Measurements from ENCODE around the gene LASP1NB.

DNA sequence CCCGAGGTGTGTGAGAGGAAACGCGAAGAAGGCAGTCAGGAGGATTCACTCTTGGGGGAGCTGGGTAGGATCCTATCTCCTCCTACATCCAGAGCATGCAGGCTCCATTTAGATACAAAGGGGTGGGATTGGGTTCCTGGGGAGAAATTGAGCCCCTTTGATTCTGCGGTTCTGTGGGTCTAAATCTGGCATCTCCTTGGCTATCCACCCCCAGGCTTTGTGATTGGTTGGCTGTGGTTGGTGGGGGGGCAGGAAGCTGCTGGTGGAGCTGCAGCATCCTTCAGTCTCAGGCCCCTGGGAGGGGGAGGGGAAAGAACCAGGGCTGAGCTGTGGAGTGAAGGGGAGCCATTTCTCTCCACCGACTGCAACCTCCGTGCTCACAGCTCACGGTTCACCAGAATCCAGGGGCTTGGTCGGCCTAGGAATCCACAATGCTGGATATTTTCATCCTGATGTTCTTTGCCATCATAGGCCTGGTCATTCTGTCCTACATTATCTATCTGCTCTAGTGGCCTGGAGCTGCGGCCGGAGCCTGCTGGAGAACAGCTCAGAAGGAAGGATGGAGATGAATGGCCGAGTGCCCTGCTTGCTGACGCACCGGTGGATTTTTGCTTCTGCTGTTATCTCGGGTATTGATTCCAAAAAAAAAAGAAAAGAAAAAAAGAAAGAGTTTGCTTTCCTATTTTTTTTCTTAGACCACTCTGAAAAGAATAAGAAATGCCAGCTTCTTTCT is at the start of gene LASP1NB:
- TF ChIP-seq POLR2A (IDR thresholded peaks at IDR 0.05; ENCODE audit: low read length) (no peak), GATA1 (IDR thresholded peaks at IDR 0.05; ENCODE audit: low read depth, low read length) (no peak)

Measured in erythroblast (primary cell).